Astrocyte (in vitro differentiated cells and primary cell): Measurements from ENCODE around the gene SHISA8. TPM values are rescaled to one million over a fixed set of nuclear protein-coding genes. Genes with fewer than 3 reads are reported as not detected.
"Not testable (repeated sequence)": the region's sequence is repeated elsewhere in the genome, so short reads cannot be mapped to it uniquely, and the experiment has no call there.

Source experiments
- DNase-seq: peaks from one replicate; pipeline ENCODE4 v3.0.0-alpha.2; 2010; ENCODE audit warnings: low read depth
- FAIRE-seq: peaks from 2 replicates; lab custom pipeline; 2011; peaks lifted over from hg19 to GRCh38; lab: Jason Lieb, UNC
- H2AFZ ChIP-seq: 2 replicates; pipeline ENCODE4 v1.6.0; 2012; ENCODE audit warnings: low read depth, low read length, inconsistent platforms
- H3K27ac ChIP-seq: 2 replicates; pipeline ENCODE4 v1.5.1; 2011; ENCODE audit warnings: low read depth, low read length, inconsistent platforms
- H3K27me3 ChIP-seq: 2 replicates; pipeline ENCODE4 v1.6.0; 2011; ENCODE audit warnings: low read length, inconsistent platforms; ENCODE audit not compliant: insufficient read depth
- H3K36me3 ChIP-seq: 2 replicates; pipeline ENCODE4 v1.5.1; 2011; ENCODE audit warnings: low read length, inconsistent platforms; ENCODE audit not compliant: insufficient read depth
- H3K4me1 ChIP-seq: 2 replicates; pipeline ENCODE4 v1.5.1; 2011; ENCODE audit warnings: low read length, inconsistent platforms; ENCODE audit not compliant: insufficient read depth
- H3K4me2 ChIP-seq: 2 replicates; pipeline ENCODE4 v1.6.0; 2012; ENCODE audit warnings: low read length, inconsistent platforms
- H3K4me3 ChIP-seq: 2 replicates; pipeline ENCODE4 v1.5.1; 2011; ENCODE audit warnings: low read depth, mild to moderate bottlenecking, low read length, inconsistent platforms; ENCODE audit not compliant: insufficient read depth
- H3K79me2 ChIP-seq: 2 replicates; pipeline ENCODE4 v1.6.0; 2012; ENCODE audit warnings: mild to moderate bottlenecking, low read length, inconsistent platforms; ENCODE audit not compliant: insufficient read depth
- H3K9ac ChIP-seq: 2 replicates; pipeline ENCODE4 v1.6.0; 2012; ENCODE audit warnings: mild to moderate bottlenecking, low read length, inconsistent platforms
- H3K9me3 ChIP-seq: 2 replicates; pipeline ENCODE4 v1.5.1; 2012; ENCODE audit warnings: low read depth, mild to moderate bottlenecking, low read length, inconsistent platforms; ENCODE audit not compliant: insufficient read depth
- H4K20me1 ChIP-seq: 2 replicates; pipeline ENCODE4 v1.6.0; 2012; ENCODE audit warnings: low read length, inconsistent platforms; ENCODE audit not compliant: insufficient read depth
- H3K27ac Mint-ChIP-seq: one replicate; pipeline ENCODE4 v1.8.0; 2021; ENCODE audit warnings: mild to moderate bottlenecking, mixed read lengths; ENCODE audit not compliant: unreplicated experiment
- H3K27me3 Mint-ChIP-seq: one replicate; pipeline ENCODE4 v1.8.0; 2021; ENCODE audit warnings: low read depth, mixed read lengths; ENCODE audit not compliant: unreplicated experiment
- H3K36me3 Mint-ChIP-seq: one replicate; pipeline ENCODE4 v1.8.0; 2021; ENCODE audit warnings: low read depth, mixed read lengths; ENCODE audit not compliant: unreplicated experiment
- H3K4me1 Mint-ChIP-seq: one replicate; pipeline ENCODE4 v1.8.0; 2021; ENCODE audit warnings: low read depth, mixed read lengths; ENCODE audit not compliant: unreplicated experiment
- H3K4me3 Mint-ChIP-seq: one replicate; pipeline ENCODE4 v1.8.0; 2021; ENCODE audit warnings: mild to moderate bottlenecking, moderate library complexity, mixed read lengths; ENCODE audit not compliant: unreplicated experiment
- H3K9me3 Mint-ChIP-seq: one replicate; pipeline ENCODE4 v1.8.0; 2021; ENCODE audit warnings: mild to moderate bottlenecking, mixed read lengths; ENCODE audit not compliant: unreplicated experiment
- EZH2 ChIP-seq: IDR thresholded peaks from 2 replicates; pipeline ENCODE4 v1.6.1; 2012; ENCODE audit warnings: mild to moderate bottlenecking, low read length, inconsistent platforms; ENCODE audit not compliant: insufficient read depth
- total RNA-seq: library from RNA; stranded (reverse); gene quantifications from 2 replicates; pipeline ENCODE4 v1.2.1, GENCODE V29; 2021
- TF ChIP-seq, protein P1 (sequence below): IDR thresholded peaks from 2 replicates; pipeline ENCODE4 v1.5.1; 2011; ENCODE audit warnings: low read depth, mild to moderate bottlenecking, inconsistent platforms, low read length, moderate library complexity; ENCODE audit not compliant: insufficient read depth

Gene SHISA8
- total RNA-seq, 1 donor from 2014 or later, result not detected

DNA sequence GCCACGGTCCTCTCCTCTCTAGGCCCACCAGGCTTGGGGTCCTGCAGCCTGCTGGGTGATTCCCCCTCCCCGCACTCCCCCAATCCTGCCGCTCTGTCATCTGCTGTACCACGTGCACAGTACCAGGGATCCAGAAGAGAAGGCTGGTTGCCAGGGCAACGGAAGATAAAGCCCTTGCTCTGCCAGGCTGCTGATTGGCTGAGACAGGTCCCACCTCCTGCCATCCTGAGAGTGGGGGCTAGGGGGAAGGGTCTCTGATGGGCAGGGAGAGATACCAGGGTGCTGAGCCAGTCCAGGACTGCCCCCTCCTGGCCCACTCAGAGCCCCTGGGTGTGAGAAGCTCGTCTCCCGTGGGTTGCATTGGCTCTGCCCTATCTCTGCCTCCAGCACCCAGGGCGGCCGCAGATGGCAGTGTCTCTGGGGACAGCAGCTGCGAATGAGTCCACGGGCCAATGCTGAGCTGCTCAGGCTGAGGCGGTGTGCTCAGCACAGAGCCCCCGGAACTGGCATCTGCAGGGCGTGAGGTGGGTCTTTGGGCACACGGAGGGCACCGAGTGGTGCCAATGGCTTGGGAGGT, 37.1 kb upstream of the SHISA8 start, which contains the start of gene SMIM45:
Gene SMIM45 (plus strand): TSS at position 253 of the 577 bp plus-strand sequence.
- Histone ChIP-seq H4K20me1 (no peaks in the 10 kb centered on the region), H3K9me3 (no peaks in the 10 kb centered on the region), H3K79me2 (no peaks in the 10 kb centered on the region), H3K4me2 (no peak within 1 kb of the TSS), H3K9ac (no peak within 1 kb of the TSS), H3K27me3 (no peaks in the 10 kb centered on the region), H3K27ac (no peak within 1 kb of the TSS), H3K36me3 (no peaks in the 10 kb centered on the region), H3K4me3 (no peak within 1 kb of the TSS), H2AFZ (no peak within 1 kb of the TSS), H3K4me1 (no peaks in the 10 kb centered on the region)
- DNase-seq (no peak), FAIRE-seq (no peak)
- Mint-ChIP-seq H3K27ac (no peak within 1 kb of the TSS), H3K27me3 (peaks cover 3% of the 10 kb centered on the region), H3K4me3 (no peak within 1 kb of the TSS), H3K9me3 (peaks cover 2% of the 10 kb centered on the region), H3K36me3 (no peaks in the 10 kb centered on the region), H3K4me1 (no peaks in the 10 kb centered on the region)
- TF ChIP-seq EZH2, result no peak
- TF ChIP-seq, protein P1, sequence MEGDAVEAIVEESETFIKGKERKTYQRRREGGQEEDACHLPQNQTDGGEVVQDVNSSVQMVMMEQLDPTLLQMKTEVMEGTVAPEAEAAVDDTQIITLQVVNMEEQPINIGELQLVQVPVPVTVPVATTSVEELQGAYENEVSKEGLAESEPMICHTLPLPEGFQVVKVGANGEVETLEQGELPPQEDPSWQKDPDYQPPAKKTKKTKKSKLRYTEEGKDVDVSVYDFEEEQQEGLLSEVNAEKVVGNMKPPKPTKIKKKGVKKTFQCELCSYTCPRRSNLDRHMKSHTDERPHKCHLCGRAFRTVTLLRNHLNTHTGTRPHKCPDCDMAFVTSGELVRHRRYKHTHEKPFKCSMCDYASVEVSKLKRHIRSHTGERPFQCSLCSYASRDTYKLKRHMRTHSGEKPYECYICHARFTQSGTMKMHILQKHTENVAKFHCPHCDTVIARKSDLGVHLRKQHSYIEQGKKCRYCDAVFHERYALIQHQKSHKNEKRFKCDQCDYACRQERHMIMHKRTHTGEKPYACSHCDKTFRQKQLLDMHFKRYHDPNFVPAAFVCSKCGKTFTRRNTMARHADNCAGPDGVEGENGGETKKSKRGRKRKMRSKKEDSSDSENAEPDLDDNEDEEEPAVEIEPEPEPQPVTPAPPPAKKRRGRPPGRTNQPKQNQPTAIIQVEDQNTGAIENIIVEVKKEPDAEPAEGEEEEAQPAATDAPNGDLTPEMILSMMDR, result no peak

DNA sequence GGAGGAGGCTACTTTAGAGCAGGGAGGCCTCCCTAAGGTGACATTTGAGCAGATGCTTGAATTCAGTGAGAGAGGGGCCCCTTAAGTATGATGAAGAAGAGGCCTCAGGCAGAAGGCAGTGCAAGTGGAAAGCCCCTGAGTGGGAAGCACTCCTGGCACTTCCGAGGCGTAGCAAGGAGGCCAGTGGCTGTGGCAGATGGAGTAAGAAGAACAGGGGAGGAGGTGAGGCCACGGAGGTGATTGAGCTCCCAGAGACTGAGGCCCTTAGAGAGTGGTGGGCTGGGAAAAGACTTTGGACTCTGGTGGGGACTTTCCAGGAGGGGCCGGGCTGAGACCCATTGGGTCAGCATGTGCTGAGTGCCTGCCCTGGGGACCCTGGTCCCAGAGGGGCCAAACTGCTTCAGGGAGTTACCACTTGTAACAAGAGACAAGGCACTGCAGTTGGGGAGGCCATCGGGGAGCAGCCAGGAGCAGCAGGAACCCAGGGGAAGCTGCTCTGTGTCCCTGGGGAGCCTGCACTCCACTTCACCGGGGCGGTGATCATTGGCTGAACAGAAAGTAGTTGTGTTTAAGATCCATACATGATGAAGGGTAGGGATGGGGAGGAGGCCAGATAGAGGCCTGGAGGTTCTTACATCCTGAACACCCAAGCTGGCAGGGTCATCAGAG, 34.6 kb upstream of the SHISA8 start:
- Histone ChIP-seq H3K27me3 (no peaks in the 10 kb centered on the region), H3K36me3 (peaks cover 3% of the 10 kb centered on the region), H3K27ac (no peak overlapping the region), H3K79me2 (peaks cover 7% of the 10 kb centered on the region), H4K20me1 (no peaks in the 10 kb centered on the region), H3K4me1 (peaks cover 11% of the 10 kb centered on the region), H3K9me3 (no peaks in the 10 kb centered on the region), H3K4me2 (no peak overlapping the region), H2AFZ (no peak overlapping the region), H3K4me3 (no peak overlapping the region), H3K9ac (no peak overlapping the region)
- FAIRE-seq, result no peak
- peaks cover 3% of the 10 kb centered on the region for H3K27me3 Mint-ChIP-seq
- TF ChIP-seq, protein P1, result no peak
- TF ChIP-seq EZH2, result no peak
- H3K4me1 Mint-ChIP-seq, result no peaks in the 10 kb centered on the region
- peak overlapping the region; percentile 27 for H3K27ac Mint-ChIP-seq
- H3K9me3 Mint-ChIP-seq, result peaks cover 2% of the 10 kb centered on the region
- H3K36me3 Mint-ChIP-seq, result no peaks in the 10 kb centered on the region
- DNase-seq, result no peak
- no peak overlapping the region for H3K4me3 Mint-ChIP-seq

DNA sequence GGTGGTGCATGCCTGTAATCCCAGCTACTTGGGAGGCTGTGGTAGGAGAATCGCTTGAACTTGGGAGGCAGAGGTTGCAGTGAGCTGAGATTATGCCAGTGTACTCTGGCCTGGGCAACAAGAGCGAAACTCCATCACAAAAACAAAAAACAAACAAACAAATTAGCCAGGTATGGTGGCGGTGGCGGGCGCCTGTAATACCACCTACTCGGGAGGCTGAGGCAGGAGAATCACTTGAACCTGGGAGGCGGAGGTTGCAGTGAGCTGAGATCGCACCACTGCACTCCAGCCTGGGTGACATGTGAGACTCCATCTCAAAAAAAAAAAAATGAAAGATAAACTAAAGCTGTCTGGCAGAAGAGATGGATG, 34.0 kb upstream of the SHISA8 start:
- peaks cover 12% of the 10 kb centered on the region for H3K4me1 ChIP-seq
- not testable (repeated sequence) for H3K79me2 ChIP-seq, H4K20me1 ChIP-seq, H3K9me3 ChIP-seq, FAIRE-seq, H3K27ac ChIP-seq, H3K36me3 ChIP-seq, H2AFZ ChIP-seq, H3K27me3 Mint-ChIP-seq, H3K36me3 Mint-ChIP-seq, H3K4me1 Mint-ChIP-seq, H3K4me2 ChIP-seq, H3K4me3 ChIP-seq, H3K4me3 Mint-ChIP-seq, H3K9me3 Mint-ChIP-seq, H3K27me3 ChIP-seq, DNase-seq, H3K9ac ChIP-seq
- H3K27ac Mint-ChIP-seq, result peak overlapping the region; percentile 27
